ENCODE data around the gene HSD3B2.
"Not testable (repeated sequence)": the region's sequence is repeated elsewhere in the genome, so short reads cannot be mapped to it uniquely, and the experiment has no call there.

Gene HSD3B2

DNA sequence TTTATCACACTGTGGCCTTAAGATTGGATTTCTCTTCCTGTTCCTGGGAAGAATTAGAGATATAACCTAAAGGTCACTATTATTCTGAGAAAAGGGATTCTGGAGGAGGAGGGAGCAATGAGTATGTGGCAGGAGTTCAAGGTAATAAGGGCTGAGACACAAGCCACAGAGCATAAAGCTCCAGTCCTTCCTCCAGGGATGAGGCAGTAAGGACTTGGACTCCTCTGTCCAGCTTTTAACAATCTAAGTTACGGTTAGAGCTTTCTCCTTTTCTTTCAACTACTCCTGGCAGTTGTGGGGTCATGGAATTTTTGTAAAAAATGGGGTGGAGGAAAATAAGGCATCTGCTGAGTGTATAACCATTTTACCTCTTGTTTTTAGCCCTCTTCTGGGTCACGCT lies at the start of gene HSD3B2:
Gene HSD3B2 (plus strand): TSS at position 201 of the 400 bp plus-strand sequence. CDS start 270 bp downstream, outside the sequence.
- no peak for DNase-seq

DNA sequence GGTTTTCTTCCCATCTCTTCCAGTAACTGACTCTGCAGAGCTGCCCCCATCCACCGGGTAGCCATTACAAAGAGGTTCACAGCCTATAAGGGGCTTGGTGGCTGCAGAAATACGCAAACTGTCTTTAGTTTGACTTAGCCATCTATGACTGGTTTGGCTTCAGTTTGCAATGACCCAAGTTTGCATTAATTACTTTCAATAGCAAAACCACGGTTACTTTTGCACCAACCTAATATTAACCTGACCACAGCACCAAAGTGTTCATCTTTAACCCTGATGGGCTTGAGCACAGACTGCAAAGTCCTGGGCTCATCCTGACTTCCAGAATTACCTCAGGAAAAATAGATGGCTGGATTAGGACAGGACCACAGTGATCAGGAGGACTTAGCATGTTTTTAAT lies 48.5 kb upstream of the HSD3B2 start:
- DNase-seq: no peak

DNA sequence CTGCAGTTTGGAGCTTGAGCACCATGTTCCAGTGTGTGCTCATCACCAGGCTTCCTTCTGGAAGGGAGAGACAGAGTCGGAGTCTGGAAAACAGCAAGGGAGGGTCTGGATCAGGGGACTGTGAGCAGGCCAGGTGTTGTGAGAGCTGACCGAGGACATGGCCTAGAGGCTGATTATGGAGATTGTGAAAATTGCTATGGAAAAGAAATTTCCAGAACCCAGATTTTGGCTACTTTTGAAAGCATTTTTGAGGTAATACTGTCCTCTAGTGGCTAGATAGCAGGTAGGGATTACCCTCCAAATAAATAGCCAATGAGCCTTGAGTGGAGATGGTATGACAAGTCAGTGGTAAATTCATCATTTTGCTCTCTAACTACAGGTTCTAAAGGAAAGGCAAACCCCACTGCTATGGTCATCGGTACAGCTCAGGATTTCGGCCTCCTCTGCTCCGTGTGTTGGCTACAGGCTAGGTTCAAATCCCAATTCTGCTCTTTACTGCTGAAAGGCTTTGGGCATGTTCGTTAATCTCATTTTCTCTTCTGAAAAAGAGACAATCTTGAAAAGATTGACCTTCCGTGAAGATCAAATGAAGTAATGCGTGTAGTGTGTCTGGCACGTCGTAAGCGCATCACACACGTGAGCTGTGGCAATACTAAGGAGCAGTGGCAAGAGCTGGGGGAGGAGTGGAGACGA lies 47.4 kb upstream of the HSD3B2 start:
- no peak for DNase-seq

DNA sequence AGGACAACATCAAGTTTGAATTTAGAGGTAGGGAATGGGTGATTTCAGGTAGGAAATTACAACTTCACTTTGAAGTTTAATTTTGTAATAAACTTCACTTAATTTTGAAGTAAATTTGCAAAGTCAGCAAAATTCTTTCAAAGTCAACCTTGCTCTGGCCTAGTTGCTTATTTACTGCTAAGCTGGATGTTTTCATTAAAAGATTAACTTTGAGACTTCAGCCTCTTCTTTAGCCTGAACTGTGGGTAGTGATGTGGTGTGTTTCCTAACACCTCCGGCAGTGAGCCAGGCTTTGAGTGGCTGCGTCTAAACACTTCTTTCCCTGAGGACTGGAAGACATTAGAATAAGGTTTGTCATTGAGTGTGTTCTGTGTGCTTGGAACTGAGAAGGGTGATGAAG lies 46.4 kb upstream of the HSD3B2 start, which contains the start of gene HAO2:
Gene HAO2 (plus strand): TSS at position 232 of the 400 bp plus-strand sequence. CDS start 12,301 bp downstream, outside the sequence.
- no peak for DNase-seq

DNA sequence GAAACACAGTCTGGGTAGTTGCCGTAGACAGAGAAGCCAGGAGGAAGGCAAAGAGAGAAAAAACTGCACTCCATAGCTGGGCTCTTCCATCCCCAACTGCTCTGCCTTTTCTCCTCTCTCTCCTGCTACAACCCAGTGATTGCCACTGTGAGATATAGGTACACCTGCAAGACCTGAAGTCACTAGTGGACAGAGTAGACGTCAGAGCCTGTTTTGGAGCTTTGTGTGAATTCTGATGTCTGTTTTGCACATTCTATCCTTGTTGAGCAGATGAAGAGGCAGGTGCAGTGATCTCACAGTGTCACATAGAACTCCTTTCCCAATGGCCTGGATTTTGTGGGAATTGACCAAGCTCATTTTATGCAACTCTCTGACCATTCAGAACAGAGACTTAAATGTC lies 44.2 kb upstream of the HSD3B2 start:
- no peak for DNase-seq

DNA sequence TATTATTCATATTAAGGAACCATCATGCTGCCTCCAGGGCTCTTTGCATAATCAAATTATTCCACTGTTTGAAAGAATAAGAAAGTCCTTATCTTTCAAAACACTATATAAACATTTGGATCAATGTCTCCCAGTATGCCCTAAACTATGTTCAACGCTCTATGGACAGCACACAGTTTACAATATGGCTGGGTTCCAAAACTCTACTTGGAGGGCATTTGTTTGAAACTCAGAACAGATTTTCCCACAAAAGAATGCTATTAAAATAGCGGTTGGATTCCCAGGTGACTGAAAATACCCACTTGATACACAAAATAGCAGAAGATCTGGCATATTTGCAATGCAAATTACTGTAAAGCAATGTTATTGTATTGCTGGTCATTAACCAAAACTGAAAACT lies 43.1 kb upstream of the HSD3B2 start:
- no peak for DNase-seq

DNA sequence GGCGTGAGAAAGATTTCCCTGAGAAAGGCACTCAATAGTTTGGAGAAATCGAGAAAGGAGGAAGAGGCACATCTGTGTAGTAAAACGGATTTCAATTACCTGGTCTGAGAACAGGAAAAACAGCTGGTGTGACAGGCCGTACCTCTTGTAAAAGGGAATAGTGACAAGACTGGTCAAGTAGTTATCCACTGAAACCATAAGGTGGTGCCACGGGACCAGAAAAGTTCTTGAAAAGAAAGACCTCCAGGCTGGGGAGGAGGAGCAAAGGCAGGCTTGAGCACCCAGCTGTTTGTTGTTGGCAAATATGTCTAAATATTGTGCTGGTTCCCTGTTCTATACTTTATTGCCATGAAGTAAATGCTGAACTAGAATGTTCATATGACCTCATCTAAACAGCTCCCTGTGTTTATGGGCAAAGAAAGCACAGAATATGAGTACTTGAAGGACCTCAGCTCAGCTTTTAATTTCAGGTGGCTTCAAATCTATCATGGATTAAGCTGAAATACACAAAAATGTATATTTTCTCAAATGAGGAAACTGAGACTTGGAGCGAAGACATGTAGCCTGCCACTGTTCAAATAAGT lies 42.4 kb upstream of the HSD3B2 start:
- peak; percentile 3 for DNase-seq

DNA sequence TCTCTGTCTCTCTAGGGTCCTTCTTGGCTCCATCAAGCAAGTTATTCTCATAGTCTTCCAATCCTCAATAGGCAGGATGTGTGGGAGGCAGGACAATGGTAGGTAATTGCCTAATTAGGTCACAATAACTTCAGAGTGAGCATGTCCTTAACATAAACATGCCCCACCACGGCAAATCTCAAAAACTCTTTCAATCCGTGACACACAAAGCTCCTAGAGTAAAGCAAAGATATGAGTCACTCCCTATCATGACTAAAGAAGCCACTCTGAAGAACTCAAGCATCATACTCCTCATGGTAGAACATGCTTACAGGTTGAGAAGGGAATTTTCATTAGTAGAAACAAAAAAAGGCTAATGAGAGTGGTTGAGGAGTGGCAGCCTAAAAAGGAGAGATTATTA lies 41.5 kb upstream of the HSD3B2 start:
- no peak for DNase-seq

DNA sequence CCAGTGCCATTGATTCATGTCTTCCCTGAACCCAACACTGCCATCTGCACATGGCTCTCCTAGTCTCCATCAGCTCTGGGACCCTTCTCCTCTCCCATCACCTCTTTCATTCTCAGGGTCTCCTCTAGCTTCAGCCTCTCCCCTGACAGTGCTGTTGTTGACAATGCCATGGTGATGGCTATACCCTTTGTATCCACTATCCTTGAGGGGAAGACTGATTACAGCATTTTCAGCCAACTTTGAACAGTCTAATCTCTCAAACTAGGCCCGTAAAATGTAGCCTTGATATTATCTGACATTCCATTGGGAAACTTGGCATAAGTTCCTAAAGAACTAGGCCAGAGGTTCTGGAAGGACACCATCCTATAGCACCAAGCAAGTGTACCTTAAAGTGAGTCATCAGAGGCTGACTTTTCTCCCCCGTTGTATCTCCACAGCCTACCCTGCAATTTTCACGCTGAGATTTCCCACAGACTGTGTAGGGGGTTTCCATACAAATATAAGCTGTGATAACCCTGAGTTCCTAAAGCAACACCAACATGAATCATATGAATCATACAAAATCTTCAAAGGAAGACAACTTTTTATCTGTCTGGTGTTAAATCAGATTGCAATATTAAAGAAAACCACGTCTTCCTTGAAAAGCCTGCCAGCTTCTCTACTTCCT lies 40.6 kb upstream of the HSD3B2 start:
- no peak for DNase-seq

DNA sequence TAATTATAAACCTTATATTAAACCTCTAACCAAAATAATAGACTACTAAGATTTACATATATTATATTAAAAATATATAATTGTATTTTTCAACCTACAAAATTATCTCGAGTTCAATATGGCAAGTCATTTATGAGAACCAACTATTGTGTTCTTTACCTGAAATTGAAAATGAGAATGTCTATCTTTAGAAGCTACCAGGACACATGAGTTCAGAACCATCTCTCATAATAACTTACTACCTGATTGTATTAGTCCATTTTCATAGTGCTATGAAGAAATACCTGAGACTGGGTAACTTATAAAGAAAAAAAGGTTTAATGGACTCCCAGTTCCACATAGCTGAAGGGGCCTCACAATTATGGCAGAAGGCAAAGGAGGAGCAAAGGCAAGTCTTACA lies 39.6 kb upstream of the HSD3B2 start:
- DNase-seq: no peak

DNA sequence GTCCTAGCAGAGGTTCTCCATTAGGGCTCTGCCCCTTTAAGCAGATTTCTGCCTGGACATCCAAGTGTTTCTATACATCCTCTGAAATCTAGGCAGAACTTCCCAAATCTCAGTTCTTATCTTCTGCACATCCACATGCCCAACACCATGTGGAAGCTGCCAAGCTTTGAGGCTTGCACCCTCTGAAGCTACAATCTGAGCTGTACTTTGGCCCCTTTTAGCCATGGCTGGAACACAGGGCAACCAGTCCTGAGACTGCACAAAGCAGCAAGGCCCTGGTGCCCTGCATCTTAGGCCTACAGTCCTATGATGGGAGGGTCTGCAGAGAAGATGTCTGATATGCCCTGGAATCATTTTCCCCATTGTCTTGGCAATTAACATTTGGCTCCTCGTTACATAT lies 38.4 kb upstream of the HSD3B2 start:
- no peak for DNase-seq

DNA sequence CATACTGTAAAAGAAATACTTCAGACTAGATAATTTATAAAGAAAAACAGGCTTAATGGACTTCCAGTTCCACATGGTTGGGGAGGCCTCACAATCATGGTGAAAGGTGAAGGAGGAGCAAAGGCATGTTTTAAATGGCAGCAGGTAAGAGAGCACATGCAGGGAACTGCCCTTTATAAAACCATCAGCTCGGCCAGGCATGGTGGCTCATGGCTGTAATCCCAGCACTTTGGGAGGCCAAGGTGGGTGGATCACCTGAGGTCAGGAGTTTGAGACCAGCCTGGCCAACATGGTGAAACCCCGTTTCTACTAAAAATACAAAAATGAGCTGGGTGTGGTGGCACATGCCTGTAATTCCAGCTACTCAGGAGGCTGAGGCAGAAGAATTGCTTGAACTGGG lies 37.4 kb upstream of the HSD3B2 start:
- DNase-seq: not testable (repeated sequence)

DNA sequence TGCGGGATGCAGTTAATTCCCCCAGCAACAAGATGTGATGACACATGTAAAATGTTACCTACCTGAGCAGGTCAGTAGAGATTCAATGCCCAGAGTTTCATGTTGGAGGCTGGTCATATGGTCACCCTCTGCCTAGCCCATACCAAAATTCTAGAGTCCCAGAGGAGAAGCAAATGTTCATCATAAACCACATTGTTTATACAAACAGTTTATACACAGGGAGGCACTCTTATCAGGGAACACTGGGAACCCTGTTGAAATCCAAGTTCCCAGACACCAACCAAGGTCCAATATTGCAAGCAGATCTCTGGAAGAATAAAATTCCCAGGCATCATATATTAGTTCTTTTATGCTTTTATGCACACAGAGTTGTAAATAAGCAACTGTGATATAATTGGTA lies 35.8 kb upstream of the HSD3B2 start:
- DNase-seq: no peak

DNA sequence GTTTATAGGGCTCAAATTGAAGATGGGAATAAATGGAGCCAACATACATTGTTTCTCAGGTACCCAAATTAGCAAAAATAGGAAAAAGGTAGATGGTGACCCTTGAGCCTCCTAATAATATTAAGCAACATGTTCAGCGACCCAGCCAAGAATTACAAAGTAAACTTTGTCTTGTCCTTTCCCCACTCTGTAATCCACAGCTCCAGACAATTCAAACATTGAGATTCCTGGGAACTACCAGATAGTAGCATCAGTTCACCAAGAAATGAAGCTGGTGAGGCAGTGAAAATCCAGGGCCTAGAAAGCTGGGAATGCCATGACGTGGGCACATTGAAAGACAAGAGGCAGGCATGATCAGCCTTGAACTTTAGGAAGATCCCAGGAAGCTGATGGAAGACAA lies 34.6 kb upstream of the HSD3B2 start:
- DNase-seq: no peak

DNA sequence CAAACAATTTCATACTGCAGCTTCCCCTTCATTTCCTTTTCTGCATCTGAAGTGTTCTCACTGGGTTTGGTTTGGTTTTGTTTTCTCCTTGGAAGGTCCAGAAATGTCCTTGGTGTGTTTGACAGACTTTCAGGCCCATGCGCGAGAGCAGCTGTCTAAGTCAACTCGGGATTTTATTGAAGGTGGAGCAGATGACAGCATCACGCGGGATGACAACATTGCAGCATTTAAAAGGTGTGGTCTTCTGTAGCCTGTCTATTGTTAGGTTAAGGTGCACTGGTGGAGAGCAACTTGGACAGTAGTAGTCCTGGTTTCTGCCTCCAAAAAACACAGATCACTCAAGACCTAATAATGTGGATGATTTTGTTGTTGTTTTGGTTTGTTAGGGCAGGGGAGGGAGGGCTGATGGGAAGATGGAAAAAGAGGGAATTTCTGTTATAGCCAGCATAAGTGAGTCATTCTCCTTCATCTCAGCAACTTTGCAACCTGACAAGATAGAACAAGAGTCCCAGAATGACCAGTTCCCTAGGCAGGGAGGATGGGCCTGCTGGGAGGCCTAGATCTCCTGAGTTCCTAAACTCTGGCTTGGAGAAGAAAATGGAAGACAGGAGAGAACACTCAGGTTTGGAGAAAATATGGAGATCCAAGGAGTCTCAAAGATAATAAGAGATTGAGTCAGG lies 33.8 kb upstream of the HSD3B2 start:
- no peak for DNase-seq

DNA sequence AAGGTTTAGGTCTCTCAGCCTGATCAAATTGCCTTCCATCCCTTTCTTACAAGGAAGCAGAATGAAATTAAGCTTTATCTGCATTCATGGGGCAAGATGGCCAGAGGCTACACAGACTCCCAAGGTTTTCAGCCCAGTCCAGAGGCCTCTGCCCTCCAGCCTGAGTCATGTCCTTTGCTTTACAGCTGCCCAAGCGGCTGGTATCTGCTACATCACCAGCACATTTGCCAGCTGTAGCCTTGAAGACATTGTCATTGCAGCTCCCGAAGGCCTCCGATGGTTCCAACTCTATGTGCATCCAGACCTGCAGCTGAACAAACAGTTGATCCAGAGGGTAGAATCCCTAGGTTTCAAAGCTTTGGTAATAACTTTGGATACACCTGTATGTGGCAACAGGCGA lies 30.4 kb upstream of the HSD3B2 start:
- DNase-seq: peak; percentile 19

DNA sequence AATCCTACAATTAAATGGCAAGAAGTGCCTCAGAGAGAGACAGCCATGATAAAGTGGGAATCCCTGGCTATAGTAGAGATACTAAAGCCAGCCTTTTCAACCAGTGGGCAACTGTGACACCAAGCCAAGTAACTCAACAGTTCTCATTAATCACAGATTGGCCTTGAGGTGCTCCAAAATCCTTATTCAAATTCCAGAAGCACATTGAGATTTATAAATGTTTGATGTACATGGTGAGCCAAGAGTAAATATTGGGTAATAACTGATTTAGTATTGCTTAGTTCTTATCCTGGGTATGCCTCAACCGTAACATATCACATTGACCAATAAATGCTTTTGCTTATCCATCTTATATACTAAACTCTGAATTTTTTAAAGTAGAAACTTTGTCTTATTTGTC lies 29.3 kb upstream of the HSD3B2 start:
- no peak for DNase-seq

DNA sequence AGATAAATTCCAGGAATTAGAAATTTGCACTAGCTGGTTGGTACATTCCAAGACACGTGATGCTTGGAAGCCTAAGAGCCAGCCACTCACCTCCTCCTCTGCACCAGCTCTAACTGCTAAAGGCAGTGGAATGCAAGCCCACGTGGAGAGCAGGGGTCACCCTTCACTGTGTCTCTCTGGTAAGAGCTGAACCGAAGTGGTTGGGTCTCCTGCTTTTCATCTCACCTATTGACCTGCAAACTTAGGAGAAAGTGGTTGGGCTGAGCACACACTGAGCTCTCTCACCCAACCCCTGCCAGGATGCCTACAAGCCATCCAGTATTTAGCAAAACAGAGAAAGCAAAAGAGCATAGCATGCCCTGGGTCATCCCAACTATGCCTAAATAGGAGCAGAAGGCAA lies 27.1 kb upstream of the HSD3B2 start:
- DNase-seq: no peak

DNA sequence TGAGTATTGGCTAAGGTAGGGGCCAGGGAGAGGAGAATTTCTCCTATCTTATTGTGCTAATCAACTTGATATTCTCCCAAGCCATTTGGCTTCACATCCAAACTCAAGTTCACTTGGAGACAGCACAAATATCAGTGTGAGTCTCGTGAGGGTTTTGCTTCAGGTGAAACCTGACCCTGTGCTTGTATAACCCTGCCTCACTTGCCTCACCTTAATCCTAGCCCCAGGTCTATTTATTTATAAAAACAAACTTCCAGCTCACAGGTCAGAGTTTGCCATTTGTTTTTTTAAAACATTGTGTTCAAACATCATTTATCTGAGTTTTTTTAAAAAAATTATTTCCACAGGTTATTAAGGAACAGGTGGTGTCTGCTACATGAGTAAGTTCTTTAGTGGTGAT lies 26.5 kb upstream of the HSD3B2 start:
- DNase-seq: no peak

DNA sequence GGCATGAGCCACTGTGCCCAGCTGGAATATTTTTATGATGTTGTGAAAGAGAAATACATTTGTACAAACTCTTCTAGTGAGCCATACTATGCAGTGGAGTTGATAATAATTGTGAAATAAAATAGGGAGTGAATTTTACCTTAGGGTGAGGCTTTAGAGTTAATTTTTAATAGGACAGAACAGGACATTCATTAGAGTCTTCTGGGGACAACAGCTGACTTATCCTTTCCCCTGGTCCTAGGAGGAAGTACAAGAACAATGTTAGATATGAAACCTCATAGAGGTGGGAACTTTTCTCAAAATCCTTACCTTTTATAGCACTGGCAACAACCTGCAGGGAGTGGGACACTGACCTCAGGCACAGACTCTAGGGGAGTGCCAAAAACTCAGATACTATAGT lies 24.4 kb upstream of the HSD3B2 start:
- no peak for DNase-seq

DNA sequence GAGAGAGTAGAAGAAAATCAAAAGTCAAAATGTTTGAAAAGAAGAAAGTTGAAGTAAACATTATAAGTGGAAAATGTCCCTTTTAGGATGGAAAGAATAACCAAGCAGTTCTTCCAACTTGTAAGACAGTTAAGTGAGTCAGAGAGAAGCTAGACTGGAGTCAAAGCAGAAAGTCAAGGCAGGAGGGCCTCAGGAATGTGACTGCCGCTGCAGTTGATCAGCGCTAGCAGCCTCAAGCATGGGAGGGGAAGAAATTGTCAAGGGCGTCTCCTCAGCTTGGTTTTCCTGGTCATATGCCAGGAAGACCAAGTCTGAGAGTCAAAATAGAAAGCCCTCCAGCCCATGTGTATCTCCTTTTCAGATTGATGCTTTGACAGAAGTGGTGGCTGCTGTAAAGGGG lies 23.2 kb upstream of the HSD3B2 start:
- DNase-seq: no peak

DNA sequence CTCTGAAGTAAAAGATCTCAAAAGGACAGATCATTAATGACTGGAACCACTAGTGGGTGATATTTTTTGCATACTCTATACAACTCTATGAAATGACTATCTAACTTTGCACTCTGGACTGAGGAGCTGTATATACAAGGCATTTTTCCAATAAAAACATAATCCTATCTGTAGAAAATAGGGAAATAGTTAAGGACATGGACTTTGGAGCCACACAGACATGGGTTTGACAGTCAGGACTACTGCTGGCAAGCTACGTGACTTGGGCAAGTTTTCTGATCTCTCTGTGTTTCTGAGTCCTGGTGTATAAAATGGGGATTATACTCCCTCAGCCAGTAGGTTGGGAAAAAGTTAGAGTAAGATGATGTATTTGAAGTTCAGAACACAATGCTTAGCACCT lies 20.9 kb upstream of the HSD3B2 start:
- no peak for DNase-seq

DNA sequence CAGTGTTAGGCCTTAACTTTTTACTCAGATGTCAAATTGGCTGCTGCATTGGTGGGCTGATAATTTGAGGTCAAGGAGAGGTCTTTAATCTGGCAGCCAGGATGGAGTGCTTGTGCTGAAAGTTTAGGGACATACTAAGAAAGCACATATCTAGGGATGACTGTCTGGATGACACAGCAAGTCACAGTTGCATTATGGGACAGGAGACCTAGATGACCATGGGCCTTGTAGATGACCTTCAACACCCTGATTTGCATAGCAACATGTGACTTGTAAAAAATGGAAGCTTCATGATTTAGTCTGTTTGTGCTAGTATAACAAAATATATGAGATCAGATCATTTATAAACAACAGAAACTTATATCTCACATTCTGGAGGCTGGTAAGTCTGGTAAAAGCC lies 18.0 kb upstream of the HSD3B2 start:
- DNase-seq: no peak

DNA sequence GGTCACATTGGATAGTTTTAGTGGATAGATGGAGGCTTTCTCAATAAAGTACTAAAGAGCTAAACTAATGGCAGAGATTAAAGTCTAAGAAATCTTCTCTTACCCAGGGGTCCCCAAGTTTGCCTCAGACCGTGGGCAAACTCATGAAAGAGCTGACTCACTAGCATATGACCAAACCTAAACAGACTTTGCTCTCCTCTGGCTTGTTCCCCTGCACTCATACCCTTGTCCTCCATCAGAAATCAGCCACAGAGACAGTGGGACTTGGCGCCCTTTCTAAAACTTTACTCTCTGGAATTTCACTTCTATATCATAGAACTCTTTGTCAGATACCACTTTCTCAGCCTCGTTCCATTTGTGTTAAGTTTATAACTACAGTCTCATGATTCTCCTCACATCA lies 17.0 kb upstream of the HSD3B2 start:
- no peak for DNase-seq

Data from SHP77 treated with DMSO at 0.1 percent for 48 hours (cell line).